Measurements from ENCODE around the gene UBTD1.
"Not testable (repeated sequence)": the region's sequence is repeated elsewhere in the genome, so short reads cannot be mapped to it uniquely, and the experiment has no call there.

Gene UBTD1

DNA sequence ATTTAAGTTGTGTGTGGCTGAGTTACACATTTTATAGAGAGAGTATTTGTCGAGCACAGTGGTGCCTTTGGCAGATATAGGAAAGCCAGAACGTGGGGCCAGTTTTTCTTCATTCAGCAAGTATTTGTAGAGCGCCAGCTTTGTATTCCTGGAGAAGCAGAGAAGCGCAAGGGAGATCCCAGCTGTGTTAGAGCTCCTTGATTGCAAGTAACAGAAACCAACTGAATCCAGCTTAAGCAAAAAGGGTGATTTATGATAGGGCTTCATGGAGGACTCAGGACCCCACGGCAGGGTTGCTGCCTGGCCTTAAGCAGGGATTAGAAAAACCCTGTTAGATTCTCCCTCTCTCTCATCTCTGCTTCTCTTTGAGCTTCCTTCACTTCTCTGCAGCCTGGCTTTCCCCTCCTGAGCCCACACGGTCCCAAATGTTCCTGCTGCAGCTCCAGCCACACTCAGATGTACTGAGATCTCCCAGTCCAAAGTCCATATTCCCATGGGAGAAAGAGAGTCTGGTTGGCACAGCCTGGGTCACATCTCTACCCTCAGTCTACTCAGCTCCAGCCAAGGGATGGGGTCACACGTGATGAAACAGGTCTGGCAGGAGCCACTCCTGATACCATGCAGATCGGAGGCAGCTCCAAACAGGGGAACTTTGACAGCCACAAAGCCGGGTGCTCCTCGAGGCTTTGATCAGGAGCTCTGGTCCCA is 16.7 kb downstream of the UBTD1 start:
- no peak for DNase-seq (ENCODE audit: low spot score)

DNA sequence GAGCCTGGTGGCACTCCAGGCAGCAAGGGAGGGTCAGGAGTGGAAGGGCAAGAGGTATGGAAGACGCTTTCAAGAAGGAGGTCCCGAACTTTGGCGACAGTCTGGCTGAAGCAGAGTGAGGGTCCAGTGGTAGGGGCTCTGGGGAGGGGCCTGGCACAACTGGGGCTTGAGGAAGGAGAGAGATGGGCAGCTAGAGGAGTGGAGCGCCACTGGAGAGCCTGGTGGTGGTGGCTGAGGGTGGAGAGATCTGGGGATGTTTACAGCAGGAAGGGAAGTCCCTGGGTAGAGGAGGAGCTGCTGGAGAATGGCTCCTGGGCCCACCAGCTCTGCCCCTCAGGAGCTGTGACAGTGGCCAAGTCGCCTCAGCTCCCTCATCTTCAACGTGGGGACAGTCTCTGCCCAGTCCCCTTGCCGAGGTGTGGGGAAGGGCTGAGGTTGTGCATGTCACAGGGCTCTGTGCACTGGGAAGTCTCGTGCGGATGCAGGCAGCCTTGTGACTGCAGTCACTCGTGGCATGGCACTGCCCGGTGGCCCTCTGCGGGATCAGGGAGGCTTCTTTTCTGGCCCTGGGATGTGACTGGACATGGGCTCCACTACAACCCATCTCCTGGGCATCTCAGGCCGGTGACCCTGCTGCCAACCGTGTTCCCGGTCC is 18.5 kb downstream of the UBTD1 start:
- DNase-seq (ENCODE audit: low spot score), result no peak

DNA sequence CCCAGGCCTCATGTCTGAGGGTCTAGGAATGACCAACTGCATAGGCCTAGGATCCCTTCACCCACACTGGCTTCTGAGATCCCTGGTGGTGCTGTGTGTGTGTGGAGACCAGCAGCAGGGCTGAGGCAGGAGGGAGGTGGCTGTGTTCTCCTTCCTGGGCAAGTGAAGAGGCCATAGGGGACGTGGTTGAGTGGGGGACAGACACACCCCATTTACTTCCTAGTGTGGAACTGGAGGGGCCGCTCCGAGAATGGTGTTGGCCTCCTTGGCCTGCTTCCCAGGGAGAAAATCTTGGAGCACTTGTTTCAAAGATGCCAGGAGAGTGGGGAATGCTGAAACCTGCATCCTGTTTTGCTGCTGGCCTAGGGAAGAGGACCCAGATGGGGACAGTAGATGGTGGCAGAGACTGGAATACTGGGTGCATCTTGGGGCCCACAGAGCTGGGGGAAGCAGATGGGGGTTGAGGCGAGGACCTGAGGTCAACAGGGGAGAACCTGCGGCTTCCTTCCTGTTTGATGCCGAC is 19.1 kb downstream of the UBTD1 start:
- no peak for DNase-seq (ENCODE audit: low spot score)

DNA sequence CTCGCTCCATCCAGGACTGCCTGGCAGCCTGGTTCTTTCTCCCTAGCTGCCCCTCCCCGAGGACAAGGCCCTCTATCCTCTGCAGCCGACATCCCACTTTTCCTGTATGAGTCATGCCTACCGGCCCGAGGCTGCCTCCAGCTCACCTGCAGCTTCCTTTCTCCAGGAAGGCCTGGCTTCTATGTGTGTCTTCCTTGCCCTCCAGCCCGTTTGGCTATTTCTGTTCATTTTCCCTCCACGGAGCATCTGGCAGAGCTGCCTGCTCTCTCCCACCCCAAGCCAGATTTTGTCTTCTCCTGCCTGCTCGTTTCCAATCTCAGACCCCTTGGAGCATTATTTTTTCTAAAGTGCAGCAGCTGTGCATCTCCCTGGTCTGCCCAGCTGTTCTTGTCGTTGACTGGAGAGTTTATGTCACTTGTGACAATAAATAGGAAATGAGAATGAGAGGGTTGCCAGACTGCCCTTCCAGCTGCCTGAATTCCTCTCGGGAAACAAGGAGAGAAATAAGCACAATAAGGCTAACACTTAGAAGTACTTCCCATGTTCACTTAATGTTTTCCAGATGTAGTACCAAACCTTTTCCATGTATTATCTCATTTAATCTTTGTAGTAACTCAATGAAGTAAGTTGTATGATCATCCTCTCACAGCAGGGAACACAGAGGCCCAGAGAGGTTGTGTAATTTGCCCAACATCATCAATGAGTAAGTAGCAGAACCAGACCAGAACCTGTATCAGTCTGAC is 19.7 kb downstream of the UBTD1 start:
- DNase-seq (ENCODE audit: low spot score), result no peak

DNA sequence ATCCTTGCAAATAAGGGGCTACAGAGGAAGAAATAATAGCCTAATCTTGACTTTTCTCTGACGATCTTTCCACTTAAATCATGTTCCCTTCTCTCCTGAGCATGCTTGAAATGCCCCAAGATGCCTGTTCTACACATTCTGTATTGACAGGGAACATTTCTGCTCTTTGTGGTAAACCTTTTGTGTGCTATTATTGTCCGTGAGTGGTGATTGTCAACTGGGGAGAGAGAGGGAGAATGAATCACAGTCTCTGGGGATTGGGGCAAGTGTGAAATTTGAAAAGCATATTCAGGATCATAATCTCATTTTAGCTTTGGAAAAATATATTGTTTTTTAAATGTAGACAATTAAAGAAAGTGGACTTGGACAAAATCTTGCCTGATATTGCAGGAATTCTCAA is 20.6 kb downstream of the UBTD1 start:
- no peak for DNase-seq (ENCODE audit: low spot score)

DNA sequence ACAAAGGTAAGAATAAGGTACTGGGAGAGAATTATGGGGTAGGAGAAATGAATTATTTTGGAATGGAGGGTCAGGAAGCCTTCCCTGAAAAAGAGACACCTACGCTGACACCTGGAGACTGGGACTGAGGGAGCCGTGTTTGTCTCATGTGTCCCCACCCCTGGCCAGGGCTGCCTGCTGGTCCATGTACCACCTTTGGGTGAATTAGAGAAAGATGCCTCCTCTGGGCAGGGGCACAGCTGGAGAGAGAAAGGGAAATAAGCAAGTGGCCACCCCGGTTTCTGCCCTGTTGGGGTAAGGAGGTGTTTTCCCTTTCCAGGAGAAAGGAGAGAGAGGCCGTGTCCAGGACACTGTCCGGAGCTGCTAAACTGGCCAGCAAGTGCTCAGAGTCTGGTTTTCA is 21.8 kb downstream of the UBTD1 start:
- DNase-seq (ENCODE audit: low spot score), result no peak

DNA sequence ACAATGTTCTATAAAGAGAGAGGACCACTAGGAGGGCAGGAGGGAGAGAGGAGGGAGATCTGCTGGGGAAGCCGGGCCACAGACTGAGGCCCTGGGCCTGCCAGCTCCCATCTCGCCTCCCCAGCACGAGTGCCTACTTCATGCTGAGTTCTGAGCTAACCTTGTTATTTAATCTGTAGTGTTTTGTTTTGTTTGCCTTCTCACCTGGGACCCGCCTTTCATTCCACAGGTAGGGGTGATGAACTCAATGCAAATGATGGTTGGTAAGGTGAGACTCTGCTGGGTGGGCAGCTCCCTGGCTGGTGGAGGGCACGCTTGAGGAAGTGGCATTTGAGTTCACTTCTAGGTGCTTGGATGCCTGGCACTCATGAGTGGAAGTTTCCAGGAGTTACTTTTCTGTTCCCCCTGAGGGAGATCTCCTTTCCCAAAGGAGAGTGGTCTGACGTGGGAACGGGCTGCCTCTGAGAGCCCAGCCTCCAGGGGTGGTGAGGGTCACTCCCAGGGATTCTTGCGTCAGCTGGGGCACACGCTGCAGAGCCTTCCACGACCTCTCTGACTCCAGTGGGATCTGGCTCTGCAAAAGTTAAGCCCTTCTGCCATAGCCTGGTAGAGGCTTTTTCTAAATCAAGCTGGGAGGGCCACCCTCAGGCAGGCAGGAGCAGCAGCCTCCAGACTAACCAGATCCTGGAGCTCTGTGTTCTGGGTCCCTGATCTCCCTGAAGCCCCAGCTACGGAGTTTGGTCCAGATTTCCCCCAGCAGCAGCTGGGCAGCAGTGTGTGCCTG is 22.4 kb downstream of the UBTD1 start:
- DNase-seq (ENCODE audit: low spot score), result no peak

DNA sequence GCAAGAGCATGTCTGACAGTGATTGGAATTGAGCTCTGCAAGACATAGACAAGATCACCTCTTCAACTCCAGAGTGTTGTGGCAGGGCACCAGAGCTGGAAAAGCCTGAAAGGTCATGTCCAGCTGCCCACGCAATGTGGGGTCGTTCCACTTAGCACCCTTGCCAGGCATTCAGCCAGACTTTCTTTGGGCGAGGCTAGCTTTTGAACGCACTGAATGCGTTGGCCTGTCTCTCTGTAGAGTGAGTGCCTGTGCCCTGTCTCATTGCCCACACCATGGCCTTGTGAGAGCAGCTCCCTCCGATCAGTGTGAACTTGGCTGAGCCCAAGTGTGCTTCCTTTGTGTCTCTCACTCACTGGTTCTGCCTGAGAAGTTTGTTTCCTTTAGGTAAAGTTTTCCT is 23.3 kb downstream of the UBTD1 start:
- DNase-seq (ENCODE audit: low spot score), result no peak

DNA sequence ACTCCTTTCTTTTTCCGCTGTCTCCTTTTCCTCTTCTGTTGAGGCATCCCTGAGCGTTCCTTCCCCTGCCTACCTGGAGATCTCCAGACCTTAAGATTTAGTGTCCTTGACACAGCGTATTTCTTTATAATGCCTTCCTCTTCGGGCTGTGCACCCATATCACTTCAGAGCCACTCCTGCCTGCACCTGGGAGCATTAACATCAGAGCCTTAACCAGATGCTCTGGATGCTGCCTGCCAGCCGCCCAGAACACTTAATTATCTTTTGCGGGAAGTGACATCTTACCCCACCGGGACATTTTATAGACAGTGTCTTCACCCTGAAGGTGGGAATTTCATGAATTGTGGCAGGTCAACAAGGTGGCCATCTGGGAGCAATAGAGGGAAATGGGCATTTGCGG is 24.2 kb downstream of the UBTD1 start:
- DNase-seq (ENCODE audit: low spot score), result no peak

DNA sequence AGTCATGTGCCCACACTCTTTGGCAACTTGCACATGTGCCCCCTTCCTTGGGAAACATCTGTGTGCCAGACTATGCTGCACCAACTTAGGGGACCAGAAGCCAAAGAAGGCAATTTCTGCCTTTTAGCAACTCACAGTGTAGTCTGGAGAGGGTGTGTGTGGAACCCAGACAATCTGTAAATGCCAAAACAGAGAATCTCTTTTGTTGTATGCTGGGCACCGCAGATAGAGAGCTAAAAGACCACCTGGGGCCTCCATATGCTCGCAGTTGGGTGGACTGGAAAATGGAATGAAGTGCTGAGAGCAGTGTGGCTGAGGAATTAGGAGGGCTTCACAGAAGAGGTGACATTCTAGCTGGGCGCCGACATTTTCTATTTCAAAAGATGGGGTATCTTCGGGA is 26.4 kb downstream of the UBTD1 start:
- no peak for DNase-seq (ENCODE audit: low spot score)

DNA sequence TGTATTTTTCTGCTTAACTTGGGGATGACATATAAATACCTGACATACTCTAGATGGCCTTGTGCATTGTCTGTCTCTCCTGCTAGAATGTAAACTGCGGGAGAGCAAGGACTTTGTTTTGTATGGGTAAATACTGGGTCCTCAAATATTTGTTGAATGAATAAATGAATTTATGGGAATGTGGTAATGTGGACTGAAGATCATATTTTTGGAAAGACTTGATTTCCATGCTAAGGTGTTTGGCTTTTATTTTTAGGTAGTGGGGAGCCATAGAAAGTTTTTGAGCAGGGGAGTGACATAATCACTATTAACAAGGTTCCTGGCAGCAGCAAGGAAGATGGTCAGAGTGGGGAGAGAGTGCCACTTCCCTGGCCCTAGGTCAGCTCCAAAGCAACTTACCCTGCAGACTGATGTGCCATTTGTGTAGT is 27.0 kb downstream of the UBTD1 start:
- DNase-seq (ENCODE audit: low spot score), result no peak

DNA sequence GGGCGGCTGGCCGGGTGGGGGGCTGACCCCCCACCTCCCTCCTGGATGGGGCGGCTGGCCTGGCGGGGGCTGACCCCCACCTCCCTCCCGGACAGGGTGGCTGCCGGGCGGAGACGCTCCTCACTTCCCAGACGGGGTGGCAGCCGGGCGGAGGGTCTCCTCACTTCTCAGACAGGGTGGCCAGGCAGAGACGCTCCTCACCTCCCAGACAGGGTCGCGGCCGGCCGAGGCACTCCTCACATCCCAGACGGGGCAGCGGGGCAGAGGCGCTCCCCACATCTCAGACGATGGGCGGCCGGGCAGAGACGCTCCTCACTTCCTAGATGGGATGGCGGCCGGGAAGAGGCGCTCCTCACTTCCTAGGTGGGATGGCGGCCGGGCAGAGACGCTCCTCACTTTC is 30.2 kb downstream of the UBTD1 start:
- not testable (repeated sequence) for DNase-seq (ENCODE audit: low spot score)

DNA sequence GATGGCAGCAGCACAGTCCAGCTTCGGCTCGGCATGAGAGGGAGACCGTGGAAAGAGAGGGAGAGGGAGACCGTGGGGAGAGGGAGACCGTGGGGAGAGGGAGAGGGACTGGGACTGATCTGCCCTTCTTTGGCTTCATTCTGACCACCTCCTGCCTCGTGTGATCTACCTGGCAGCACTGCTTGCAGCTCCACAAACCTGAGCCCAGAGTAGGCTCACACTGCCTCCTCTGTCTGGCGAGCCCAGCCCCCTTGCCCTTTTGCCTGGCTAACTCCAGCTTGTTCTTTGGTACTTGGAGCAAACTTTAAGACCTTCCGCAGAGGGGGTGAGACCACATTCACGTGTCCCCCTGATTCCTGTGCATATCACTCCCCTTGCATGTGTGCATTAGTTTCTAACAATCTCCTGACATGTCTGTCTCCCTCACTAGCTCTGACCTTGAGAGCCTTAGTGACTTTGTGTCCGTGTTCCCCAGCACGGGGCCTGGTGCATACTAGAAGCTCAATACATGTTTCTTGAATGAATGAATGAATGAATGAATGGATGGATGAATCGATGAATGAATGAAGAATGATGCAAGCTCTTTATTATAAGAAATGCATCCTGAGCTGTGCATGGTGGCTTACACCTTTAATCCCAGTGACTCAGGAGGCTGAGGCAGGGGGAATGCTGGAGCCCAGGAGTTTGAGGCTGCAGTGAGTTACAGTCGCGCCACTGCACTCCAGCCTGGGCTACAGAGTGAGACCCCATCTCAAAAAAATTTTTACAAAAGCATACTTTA is 31.2 kb downstream of the UBTD1 start:
- DNase-seq (ENCODE audit: low spot score), result no peak

DNA sequence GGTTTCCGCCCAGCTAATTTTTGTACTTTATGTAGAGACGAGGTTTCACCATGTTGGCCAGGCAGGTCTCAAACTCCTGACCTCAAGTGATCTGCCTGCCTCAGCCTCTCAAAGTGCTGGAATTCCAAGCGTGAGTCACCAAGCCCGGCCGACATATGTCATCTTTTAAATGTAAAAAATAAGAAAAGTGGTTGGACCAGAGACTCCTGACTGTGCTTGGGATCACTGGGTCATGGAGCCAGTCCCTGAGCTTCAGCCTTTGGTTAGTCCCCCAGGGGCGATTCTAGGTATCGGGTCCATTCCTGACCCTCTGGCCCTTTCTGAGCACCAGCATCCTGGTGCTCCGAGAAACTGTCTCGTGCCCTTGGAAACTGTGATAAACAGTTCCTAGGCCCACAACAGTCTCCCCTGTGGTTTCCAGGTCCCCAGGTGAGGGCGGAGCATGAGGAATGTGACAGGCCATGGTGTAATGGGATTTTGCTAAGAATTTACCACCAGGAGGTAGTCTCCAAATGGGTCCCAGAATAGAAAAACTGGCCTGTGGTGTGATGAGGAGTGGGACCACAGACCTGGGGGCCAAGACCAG is 32.8 kb downstream of the UBTD1 start:
- no peak for DNase-seq (ENCODE audit: low spot score)

DNA sequence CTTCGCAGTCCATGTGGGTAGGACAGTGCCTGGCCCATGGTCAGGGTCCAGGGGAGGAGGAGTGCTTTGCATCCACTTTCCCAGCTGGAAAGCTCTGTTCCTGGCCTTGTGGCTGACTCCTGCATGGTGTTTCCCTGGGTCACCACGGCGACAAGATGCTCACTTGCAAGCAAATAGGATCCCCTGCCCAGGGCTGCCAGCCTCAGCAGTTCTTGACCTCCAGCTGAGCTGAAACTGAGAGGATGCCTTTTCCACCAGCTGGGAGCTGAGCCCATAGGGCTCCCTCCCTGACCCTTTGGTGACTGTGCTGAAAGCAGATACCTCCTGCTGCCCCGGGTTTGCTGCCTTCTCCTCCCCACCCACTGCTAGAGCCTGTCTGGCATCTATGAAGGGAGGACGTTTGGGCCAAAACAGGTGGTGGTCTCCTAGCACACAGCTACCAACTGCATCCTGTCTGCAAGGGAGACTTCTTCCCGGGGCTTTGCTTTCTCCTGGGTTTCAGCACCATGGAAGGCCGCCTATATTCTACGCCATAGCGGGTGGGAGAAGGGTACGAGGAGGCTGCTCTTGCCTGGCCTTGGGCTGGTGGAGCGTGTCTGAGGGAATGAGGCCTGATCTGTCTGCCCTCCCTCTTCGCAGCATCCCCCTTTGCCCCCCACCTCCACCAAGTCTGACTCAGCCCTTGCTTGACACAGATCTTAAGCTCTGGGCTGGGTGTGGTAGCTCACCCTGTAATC is 34.4 kb downstream of the UBTD1 start:
- DNase-seq (ENCODE audit: low spot score), result no peak

DNA sequence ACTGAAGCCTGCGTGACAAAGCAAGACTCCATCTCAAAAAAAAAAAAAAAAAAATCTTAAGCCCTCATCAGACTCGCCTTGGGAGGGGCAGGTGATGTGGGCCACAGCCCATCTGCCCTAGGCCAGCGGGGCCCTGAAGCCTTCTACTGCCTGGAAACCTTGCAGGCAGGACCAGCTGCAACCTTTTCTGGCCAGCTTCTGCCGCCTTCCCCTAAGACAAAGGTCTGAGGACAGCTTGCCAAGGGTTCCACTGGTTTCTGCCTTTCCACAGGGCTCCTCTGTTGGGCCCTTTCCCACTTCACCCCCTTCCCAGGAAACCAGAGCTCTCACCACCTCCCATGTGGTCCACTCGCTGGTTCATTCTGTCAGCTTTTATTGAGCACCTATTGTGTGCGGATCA is 35.2 kb downstream of the UBTD1 start:
- no peak for DNase-seq (ENCODE audit: low spot score)

DNA sequence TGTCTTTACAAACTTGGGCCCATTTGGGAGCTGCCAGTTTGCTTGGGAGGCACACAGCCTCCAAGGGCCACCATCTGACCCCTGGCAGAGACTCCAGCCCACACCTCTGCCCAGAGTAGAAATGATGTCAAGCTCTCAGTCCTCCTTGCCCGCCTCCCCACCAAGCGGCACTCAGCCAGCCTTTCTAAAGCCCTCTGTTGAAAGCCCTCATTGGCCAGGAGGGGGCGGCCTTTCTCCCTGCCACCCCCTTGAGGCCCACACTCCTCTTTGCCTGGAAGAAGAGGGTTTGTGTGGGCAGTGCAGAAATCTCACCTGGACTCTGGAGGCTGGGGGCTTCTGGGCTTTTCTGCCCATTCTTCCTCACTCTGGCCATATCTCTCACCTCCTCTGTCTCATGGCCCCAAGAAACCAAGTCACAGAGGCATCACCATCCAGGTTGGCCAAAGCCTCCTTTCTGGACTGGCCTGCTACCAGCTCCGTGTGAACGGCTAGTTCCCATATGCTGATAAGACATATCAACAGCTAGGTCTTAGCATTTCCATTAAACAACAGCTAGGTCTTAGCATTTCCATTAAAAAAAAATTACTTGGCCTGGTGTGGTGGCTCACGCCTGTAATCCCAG is 36.1 kb downstream of the UBTD1 start:
- DNase-seq (ENCODE audit: low spot score), result peak; percentile 11

DNA sequence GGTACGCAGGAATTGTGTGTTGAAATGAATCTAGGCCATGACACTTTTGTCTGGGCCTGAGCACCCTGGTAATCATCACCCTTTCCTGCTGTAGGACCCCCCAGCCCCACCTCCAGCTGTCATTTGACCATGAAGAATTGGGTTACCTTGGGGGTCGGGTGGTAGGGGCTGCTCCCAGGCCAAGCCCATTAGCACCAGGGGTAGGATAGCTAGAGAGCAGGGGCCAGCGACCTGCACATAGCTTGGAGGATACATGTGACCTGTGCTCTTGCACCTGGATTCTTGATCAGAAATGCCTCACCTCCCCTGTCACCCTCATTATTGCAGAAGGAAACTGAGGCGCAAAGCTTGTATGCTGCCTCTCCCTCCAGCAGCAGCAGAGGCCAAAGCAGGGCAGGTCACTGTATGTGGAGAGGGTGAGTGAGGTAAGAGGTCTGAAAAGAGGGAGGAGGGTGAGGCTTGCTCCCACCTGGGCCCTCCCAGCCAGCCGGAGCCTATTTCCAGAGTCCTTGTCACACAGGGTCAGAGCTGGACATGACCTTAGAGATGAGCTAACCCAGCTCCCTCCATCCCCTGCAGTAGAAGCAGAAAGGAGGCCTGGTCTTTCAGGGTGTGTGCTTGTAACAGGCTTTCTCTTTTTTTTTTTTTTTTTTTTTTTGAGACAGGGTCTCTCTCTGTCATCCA is 38.6 kb downstream of the UBTD1 start:
- no peak for DNase-seq (ENCODE audit: low spot score)

DNA sequence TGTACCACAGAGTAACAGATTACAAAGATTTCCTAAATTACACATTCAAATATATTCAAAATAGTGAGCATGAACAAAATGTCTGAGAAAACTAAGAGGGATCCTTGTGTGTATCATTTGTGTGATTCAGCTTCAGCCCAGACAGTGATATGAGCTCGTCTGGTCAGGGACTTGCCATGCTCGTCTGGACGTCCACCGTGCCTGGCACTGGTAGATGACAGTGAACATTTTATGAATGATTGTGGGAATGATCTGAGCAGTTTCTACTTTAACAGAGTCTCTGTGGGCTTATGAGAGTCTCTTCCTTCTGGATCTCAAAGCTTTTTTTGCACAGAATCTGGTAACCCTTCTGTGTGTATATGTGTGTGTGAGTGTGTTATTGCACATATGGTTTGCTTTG is 39.7 kb downstream of the UBTD1 start:
- DNase-seq (ENCODE audit: low spot score), result no peak
